Cortex of kidney (tissue), 1 donor: ENCODE measurements around the gene DTX4.

Source experiments
- DNase-seq: peaks from one replicate; lab custom pipeline; 2025; lab: John Stamatoyannopoulos, UW

DTX4 gene

DNA sequence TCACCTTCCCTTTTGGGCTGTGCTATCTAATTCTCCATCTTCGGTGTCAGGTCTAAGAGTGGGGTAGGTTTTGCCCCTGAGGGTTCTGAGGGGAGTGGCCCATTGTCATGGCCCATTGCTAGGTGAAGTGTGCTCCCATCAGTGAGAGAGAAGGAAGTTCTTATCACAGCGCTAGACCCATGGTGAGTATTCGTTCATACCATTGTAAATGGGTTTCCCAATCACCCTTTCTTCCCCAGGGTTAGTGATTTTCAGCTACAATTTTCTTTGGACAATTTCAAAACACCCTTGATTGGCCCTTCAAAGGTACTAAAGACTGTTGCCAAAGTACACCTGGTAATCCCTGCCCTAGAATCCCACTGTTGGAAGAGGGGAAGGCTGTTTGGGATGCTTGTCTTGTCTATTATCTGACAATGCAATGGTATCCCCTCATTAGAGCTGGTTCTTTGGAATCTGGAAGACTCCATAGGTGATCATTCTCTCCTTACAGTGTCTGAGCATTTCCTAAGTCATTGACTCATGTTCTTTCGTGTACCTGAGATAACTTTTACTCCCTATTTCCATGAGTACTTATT, 20.6 kb downstream of the DTX4 start:
- DNase-seq, result no peak

DNA sequence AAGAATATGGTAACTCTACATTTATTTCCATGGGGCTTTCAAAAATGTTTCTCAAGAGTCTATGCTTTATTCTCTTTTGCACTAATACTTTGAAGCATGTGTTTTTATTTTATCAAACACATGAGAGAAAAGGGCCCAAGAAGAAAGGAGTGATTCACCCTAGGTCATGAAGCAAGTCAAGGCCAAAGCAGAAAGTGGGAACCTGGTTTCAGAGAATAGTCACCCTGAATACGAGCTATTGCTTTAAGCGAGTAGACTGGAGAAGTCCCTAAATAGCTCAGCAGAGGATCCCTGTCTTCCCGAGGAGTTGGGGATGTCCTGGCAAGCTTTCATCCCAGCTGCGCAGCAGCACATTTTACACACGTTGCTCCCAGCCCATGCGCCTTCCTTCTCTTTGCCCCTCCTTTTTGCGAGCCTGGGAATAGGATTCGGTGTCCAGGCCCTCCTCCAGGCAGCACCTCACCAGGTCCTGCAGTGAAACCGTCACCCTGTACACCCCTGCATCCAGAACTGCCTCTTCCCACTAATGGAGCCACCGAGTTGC, 21.7 kb downstream of the DTX4 start:
- no peak for DNase-seq

DNA sequence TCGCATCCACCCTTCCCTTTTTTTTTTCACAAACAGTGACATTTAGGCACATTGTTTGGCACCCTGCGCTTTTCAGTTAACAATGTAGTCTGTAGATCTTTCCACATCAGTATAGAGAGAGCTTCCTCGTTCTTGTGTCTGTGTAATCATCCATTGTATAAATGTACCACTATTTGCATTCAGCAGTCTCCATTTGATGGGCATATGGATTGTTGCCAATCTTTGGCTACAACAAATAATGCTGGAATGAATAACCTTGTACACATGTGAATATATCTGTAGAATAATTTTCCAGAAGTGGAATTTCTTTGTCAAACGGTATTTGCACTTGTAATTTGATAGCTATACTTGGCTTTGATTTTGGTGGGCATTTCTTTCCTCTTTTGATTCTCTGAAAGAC, 23.7 kb downstream of the DTX4 start:
- DNase-seq, result no peak

DNA sequence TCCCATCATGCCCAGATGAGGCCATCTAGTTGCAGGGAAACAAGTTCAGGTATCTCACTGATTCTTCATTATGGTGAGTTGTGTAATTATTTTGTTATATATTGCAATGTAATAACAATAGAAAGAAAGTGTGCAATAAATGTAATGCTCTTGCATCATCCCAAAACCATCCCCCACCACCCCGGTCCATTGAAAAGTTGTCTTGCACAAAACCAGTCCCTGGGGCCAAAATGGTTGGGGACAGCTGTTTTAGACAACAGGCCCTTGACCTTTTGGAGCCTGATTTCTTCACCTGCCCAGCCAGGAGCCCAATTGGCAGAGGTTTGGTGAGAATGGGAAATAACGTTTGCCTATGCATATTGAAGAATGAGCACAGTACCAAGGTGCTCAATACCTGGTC, 24.8 kb downstream of the DTX4 start:
- DNase-seq, result no peak

DNA sequence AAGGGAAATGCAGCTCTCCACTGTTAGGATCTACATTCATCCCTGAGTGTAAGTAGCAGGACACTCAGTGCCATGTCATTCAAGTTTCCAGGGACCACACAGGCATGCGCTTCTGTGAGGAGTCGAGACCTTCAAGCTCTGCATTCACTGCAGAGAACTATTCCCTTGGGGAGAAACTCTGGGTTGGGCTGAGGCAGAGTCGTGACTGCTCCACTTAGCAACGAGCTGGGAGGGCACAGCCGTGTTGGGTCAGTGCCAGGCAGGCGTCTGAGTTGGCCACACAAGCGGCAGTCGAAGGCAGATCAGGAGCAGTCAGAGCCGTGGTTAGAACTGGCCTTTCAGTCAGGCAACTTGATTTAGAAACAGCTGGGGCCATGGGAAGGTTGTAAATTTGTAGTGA, 26.1 kb downstream of the DTX4 start:
- no peak for DNase-seq

DNA sequence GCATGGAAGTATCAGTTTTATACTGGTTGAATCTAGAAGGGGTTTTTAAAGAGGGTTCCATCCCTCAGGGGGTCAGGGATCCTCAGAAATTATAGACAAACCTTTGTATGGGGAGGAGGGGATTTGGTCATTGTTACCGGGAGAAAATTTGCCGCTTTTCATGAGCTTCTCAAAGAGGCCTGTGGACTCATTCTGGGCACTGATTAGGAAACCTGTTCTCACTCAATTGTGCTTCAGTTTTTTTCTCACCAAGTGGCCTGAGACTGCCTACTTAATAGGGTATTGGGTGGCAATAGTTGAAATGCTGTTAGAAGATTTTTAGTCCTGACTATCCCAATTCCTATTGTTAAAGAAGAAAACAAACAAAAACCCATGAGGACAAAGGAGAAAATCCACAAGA, 26.8 kb downstream of the DTX4 start:
- no peak for DNase-seq

DNA sequence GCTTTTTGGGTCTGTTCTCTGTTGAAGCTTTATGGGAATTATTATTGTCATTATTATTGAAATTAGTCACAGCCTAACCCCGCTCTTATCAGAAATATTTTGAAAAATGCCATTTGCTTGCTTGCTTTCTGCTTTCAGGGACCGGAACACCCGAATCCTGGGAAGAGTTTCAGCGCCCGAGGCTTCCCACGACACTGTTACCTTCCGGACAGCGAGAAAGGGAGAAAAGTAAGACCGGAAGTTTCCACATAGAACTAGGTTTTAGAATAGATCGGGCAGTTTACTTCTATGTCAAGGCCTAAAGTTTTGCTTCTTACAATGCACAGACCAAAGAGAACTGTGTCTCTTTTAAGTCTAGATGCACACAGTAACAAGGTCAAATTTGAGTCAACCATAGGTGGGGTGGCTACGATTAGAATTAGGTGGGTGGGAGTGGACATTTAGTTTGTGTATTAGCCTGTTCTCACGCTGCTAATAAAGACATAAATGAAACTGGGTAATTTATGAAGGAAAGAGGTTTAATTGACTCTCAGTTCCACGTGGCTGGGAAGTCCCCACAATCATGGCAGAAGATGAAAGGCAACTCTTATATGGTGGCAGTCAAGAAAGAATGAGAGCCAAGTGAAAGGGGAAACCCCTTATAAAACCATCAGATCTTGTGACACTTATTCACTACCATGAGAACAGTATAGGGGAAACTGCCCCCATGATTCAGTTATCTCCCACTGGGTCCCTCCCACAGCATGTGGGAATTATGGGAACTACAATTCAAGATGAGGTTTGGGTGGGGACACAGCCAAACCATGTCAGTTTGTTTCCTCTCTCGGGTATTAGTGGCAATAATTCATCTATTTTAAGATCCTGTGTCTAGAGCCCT, 27.9 kb downstream of the DTX4 start:
- DNase-seq, result no peak

DNA sequence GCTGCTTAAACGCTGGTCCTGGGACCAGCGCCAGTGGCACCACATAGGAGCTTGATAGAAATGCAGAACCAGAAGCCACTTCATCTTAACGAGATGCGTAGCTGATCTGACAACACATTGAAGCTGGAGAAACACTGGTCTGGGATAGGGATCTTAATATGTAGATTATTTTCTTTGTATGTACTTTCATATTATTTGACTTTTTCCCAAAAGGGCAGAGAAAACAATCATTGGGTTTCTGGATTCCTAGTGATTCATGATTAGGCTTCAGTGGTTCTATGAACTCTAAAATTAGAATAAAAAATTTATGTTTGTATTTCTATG, 28.5 kb downstream of the DTX4 start:
- no peak for DNase-seq

DNA sequence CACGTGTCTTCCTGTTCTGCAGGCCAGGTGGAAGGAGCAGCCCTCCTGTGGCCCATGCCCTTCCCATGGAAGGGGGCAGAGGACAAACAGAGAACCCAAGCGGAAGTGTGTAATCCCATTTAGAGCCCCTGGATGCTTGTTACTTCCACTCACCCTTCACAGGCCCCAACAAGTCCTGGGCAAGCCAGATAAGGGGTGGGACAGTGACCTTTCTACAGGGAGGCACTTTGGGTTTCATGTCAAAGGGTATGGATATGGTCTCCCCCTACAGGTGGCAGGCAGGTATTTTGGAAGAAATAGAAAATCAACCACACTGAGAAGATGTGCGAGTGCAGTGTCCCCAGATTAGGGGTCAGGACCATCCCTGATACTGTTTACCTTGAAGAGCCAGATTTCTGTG, 29.4 kb downstream of the DTX4 start:
- DNase-seq, result no peak

DNA sequence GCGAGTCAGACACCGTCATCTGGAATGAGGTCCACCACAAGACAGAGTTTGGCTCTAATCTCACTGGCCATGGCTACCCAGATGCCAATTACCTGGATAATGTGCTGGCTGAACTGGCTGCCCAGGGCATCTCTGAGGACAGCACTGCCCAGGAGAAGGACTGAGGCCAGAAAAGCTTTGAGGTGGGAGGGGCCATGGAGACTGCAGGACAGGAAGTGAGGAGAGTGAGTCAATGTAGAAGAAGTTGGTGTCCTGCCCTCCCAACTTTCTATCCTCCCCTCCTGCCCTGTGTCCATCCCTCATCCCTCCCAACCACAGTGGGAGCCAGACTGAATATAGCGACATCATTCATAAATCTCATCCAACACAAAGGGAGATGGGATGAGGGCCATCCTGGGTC, 32.8 kb downstream of the DTX4 start:
- DNase-seq, result no peak

DNA sequence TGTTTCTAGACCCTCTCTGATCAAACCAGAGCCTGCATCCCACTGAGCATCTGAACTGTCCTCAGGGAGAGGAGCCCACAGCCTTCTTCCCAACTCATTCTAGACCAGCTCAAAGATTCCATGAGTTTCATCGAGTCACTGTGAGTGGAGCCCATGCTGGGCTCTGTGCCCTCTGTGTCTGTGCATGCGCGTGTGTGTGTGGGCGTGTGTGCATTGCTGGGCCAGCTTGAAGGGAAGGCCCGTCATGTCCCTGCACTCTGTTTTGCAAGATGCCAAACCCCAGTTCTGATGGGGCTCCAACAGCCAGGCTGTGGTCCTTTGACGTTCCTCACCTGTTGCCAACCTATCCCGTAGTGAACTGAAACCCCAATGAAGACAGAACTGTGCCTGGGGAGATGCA, 33.7 kb downstream of the DTX4 start:
- DNase-seq, result no peak

DNA sequence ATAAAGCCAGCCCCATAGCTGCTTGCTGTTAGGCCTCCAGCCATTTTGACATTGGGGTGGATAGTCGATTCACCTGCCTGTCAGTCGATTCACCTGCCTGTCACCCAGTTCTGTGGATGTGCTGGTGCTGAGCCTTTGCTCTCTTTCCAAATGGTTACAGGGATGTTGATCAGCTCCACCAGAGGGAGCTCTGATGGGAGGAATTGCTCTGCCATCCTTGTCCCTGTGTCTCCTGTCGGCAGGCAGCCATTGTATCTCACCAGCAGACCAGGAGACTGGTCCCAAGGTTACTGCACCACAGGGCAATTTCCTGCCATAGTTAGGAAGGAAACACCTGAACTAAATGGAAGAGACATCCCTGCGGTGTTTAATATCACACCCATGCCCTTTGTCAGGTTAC, 34.7 kb downstream of the DTX4 start:
- no peak for DNase-seq

DNA sequence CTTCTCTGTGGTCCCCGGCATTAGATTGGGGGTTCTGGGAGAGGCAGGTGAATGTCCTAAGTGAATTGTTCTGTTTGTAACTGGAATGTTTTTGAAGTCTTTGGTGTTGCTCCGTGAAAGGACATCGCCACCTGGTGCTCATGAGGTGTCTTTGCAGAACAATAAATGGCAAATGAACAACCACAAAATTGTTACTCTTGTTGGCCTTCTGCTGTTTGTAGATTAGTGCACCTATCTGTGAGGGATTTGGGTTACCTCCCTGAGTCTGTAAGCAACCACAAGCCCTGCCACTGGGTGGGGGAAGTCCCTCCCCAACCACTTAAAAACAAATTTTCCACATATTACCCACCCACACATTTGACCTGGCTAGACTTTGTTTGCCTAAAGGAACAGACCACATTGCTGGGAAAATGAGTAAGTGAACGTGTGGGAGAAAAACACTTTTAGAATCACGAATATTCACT, 36.1 kb downstream of the DTX4 start:
- DNase-seq, result no peak

DNA sequence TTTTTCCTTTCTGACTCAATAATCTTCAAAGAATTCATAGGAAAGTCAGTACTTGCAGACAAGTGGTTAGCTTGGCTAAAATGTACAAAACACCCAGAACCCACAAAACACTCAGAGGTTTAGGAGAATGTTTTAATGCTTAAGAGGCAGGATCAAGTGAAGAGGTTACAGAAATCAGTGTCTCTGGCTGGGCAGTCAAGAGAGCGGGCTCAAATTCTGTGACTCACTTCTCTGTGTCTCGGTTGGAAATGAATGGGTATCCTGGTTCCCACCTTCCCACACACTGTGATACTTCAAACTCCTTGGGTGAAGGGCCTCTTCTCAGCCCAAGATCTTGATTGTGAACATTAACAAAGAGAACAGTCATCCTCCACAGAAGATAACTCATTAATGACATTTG, 37.0 kb downstream of the DTX4 start:
- no peak for DNase-seq

DNA sequence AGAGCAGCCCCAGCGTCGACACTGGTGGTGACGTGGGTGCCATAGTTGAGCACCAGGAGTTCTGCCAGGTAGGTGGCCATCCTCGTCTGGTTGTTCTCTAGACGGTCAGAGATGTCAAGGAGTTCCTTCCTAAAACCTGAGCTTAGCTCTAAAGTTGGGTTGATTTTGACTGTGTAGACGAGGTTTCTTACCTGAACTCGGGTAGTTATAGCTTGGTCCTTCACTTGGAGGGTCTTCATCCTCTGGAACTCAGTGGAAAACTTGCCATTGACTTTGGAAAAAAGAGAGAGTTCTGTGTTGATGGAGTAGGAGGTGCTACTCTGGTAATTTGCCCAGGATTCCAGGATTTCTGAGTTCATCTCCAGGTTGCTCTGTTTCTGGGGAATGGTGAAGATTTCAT, 40.3 kb downstream of the DTX4 start:
- no peak for DNase-seq

DNA sequence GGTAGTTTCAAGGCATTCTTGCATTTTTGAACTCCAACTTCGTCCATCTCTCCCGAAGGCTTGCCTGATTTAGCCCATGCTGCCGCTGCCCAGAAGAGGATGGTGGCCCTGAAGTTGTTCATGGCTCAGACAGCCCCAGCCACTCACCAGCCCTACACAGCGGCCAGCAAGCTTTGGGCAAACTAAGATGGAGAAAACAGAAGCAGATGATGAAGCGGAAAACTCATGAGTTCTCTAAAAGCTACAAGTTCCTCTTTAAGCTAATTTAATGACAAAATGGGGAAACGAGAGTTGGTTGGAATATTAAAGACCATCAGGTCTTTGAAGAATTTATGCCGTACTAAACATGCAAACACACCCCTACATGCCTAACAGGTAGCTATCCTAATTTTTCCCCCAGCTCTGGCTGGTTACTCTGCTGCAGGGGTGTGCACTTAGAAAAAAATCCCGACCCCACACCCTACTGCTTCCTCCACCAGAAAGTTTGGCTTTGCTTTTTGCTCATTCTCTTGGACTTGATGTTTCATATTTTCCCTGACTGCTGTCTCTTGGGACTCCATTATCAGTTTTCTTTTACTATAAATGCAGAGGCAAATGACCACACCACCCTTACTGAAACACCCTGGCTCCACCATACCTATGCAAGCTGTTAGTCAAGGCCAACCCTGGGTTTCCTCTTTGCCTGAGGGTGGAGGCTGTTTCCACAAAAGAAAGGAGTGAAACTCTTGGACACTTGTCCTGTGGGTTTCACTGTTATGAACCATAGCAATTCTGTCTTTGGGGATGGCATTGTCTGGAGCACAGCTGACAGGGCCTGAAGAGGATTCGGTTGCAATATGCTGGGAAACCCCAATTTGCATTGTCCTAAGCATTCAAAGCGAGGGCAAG, 41.1 kb downstream of the DTX4 start, which contains the start of gene MPEG1:
Gene MPEG1 (minus strand): TSS at position 184 of the 888 bp plus-strand sequence. CDS start 62 bp downstream, at position 122.
- no peak for DNase-seq

DNA sequence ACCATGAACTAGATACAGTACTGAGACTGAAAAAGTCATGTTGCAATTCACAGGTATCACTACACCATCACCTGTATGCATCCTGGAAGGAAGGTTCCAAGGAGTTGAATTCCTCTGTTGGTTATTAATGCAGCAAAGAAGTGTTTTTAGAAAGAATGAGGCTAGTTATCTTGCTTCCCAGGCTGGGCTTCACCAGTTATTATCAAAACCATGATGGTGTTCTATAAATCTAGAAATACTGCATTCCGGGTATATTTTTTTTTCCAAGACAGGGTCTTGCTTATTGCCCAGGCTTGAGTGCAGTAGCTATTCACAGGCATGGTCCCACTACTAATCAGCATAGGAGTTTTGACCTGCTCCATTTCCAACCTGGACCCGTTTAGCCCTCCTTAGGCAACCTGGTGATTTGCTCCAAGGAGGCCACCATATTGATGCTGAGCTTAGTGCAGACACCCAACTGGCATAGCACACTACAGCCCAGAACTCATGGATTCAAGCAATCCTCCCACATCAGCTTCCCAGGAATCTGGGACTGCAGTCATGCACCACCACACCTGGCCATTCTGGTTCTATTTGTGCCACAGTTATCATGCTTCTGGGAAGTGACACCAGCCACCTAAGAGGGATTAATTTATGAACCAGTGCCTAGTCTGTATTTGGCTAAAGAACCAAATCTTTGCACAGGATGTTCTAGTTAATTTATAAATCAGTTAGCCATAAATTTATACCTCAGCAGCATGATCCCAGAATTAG, 42.4 kb downstream of the DTX4 start:
- DNase-seq, result no peak

DNA sequence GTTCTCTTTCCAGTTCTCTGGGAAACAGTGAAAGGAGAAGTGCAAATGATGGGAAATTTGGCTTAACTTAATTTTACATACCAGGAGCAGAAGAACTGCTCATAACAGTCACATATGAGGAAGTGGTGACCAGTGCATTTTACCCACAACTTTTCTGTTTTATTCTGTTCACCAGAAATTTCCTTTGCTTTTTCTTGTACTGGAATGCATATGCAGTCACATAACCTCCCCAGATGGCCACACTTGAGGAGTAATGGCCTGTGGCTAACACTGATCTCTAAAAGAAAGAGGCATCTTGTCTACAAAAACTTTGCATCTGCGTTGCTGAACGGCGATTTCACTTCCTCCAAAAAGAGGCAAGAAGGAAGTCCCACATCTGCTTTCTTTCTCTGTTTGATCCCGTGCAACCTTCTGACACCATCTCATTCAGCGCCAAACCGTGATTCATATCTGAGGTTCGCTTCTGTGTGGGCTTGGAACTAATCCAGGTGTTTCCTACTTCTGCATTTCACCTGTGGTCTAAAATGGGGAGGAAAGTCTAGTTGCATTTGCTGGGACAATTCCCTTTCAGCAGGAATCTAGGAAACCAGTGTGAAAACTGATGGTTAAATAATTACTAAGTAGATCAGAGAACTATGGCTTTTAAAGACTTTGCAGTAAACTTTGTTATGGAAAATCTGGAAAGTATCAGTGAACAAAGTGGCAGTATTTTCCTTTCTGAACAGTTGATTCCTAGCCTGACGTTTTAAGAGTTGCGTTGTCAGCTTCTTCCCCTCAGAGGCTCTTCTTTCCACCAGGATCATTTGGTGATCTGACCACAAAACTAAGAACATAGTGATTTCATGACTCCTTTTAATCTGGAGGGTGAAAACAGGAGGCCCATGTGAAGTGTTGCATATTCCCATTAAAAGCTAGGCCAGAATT, 45.0 kb downstream of the DTX4 start:
- no peak for DNase-seq

DNA sequence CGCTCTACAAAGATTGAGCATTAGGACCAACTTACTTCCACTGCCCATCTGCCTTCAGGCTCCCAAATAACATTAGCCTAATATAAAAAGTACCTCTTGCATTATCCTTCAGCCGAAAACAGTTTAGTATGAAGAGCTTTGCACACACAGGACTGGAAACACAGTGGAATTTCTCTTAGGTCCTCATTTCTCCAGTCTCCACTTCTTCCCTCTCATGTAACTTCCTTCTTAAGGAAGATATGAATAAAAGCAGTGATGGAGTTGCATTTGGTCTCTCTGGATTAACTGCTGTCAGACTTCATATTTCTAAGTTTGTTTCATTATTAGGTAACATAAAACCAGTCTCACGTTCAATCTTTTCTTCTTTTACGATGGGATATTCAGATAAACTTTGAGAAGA, 46.4 kb downstream of the DTX4 start:
- DNase-seq, result no peak

DNA sequence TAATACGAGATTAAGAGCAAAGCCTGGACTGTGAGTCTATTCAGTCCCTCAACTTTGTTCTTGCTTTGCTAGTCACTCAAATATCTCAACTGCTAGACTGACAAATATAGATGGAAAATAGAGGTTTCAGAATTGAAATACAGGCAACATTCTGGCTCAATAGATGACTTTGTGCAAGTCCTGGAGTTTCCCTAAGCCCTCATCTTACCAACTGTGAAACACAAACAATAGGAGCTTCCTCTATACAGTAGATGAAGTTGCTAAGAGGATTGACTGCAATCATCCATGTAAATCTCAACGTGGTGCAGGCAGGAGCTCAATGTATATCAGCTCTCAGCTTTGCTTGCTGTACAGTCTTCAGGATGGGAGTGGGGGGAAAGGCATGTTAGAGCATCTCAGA, 47.0 kb downstream of the DTX4 start:
- DNase-seq, result no peak

DNA sequence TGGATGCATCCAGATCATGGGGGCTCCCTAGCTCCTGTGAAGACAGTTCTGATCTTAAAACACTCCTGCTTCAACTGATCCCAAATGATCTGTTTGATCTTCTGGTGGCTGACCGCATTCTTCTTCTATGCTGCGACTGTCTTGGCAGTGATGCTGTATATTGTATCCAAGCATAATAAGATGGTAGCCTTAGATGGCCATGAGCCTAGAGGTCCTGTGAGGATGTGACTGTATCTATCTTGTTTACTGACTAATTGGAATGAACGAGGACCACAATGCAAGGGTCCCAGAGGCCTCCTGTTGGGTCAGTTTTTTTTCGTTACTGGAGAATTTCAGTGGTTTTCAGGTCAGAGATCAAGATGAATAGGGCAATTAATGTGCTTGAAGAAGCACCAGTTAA, 47.9 kb downstream of the DTX4 start:
- no peak for DNase-seq
